RWPE2 (cell line): Measurements from ENCODE around the gene GET4.

ENCODE experiments used
- ATAC-seq: fragments of 200-7000 bp; cut with Tn5 transposase; 3 replicates; pipeline ENCODE4 v1.9.1; 2021; ENCODE audit warnings: low read depth
- DNase-seq: peaks from one replicate; pipeline ENCODE4 v3.0.0-alpha.2; 2020; ENCODE audit warnings: low spot score
- H3K27ac ChIP-seq: fragments of 450-650 bp; 2 replicates; pipeline ENCODE4 v1.5.1; 2017; ENCODE audit warnings: mild to moderate bottlenecking; ENCODE audit not compliant: poor library complexity, severe bottlenecking
- H3K27me3 ChIP-seq: fragments of 250-450 bp; sonication (Bioruptor Pico); 2 replicates; pipeline ENCODE4 v1.5.1; 2021; ENCODE audit warnings: mild to moderate bottlenecking, moderate library complexity; ENCODE audit not compliant: insufficient read depth, poor library complexity, severe bottlenecking
- H3K36me3 ChIP-seq: fragments of 250-450 bp; sonication (Bioruptor Pico); 2 replicates; pipeline ENCODE4 v1.5.1; 2020; ENCODE audit warnings: low read depth, mild to moderate bottlenecking, moderate library complexity
- H3K4me1 ChIP-seq: fragments of 250-450 bp; sonication (Bioruptor Pico); 2 replicates; pipeline ENCODE4 v1.5.1; 2021; ENCODE audit warnings: mild to moderate bottlenecking, moderate library complexity; ENCODE audit not compliant: insufficient read depth, poor library complexity, severe bottlenecking
- H3K4me3 ChIP-seq: fragments of 250-450 bp; sonication (Bioruptor Pico); 2 replicates; pipeline ENCODE4 v1.5.1; 2021; ENCODE audit warnings: mild to moderate bottlenecking, moderate library complexity; ENCODE audit not compliant: severe bottlenecking
- H3K9me3 ChIP-seq: fragments of 250-450 bp; sonication (Bioruptor Pico); 2 replicates; pipeline ENCODE4 v1.5.1; 2021; ENCODE audit warnings: mild to moderate bottlenecking, moderate library complexity; ENCODE audit not compliant: severe bottlenecking
- TF ChIP-seq, protein P1 (sequence below): fragments of 450-650 bp; IDR thresholded peaks from one replicate; pipeline ENCODE4 v1.5.1; 2017; ENCODE audit warnings: mild to moderate bottlenecking, moderate library complexity; ENCODE audit not compliant: poor library complexity, severe bottlenecking

GET4 gene

DNA sequence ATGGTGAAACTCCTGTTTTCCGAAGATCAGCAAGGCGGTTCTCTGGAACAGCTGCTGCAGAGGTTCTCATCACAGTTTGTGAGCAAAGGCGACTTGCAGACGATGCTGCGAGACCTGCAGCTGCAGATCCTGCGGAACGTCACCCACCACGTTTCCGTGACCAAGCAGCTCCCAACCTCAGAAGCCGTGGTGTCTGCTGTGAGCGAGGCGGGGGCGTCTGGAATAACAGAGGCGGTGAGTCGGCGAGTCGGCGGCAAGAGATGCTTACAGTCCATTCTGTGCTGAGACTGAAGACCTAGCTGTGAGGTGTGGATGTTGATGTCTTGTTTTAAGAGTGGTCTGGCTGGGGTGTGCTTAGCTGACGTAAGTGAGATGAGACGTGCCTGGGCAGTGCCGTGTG is 16.2 kb upstream of the GET4 start:
- DNase-seq, result no peak
- TF ChIP-seq, protein P1, sequence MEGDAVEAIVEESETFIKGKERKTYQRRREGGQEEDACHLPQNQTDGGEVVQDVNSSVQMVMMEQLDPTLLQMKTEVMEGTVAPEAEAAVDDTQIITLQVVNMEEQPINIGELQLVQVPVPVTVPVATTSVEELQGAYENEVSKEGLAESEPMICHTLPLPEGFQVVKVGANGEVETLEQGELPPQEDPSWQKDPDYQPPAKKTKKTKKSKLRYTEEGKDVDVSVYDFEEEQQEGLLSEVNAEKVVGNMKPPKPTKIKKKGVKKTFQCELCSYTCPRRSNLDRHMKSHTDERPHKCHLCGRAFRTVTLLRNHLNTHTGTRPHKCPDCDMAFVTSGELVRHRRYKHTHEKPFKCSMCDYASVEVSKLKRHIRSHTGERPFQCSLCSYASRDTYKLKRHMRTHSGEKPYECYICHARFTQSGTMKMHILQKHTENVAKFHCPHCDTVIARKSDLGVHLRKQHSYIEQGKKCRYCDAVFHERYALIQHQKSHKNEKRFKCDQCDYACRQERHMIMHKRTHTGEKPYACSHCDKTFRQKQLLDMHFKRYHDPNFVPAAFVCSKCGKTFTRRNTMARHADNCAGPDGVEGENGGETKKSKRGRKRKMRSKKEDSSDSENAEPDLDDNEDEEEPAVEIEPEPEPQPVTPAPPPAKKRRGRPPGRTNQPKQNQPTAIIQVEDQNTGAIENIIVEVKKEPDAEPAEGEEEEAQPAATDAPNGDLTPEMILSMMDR, result no peak
- no peak for ATAC-seq
- no peaks in the 10 kb centered on the region for H3K4me1 ChIP-seq
- H3K27ac ChIP-seq, result no peak overlapping the region
- no peaks in the 10 kb centered on the region for H3K9me3 ChIP-seq
- H3K4me3 ChIP-seq, result no peak overlapping the region
- H3K36me3 ChIP-seq, result peaks cover 85% of the 10 kb centered on the region
- no peaks in the 10 kb centered on the region for H3K27me3 ChIP-seq

DNA sequence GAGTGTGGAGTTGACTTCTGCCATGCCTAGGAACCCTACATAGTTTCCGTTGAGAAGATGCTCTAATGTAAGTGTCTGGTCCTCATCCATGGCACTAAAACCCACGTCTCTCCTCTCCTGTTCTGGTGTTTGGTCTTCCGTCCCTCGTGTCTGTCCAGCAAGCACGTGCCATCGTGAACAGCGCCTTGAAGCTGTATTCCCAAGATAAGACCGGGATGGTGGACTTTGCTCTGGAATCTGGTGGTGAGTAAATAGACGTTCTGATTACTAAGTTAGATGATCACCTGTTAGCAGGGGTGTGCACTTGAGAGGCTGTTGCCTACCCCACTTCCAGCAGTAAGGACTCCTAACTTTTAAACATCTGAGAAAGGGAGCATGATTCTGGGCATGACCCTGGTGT is 15.1 kb upstream of the GET4 start:
- TF ChIP-seq, protein P1, result no peak
- no peaks in the 10 kb centered on the region for H3K4me1 ChIP-seq
- ATAC-seq (no peak), DNase-seq (no peak)
- H3K9me3 ChIP-seq, result no peaks in the 10 kb centered on the region
- no peaks in the 10 kb centered on the region for H3K27me3 ChIP-seq
- no peak overlapping the region for H3K4me3 ChIP-seq
- H3K27ac ChIP-seq, result no peak overlapping the region
- peaks cover 90% of the 10 kb centered on the region for H3K36me3 ChIP-seq

DNA sequence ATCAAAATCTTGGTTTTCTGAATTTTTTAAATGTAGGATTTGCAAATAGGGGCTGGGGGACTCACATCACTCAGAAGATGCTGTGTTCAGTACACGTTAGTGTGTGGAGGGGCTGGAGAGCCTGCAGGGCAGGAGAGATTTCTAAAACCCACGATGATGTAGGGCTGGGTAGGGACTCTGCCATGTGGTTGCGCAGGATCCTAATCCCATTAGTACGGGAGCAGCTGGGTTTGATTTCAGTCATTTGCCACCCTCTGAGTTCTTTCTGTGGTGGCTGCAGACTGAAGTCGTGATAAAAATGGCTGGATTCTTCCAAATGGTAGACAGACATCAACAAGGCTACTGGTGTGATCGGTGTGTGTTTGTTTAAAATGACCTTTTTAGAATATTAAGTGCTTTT is 14.2 kb upstream of the GET4 start:
- no peaks in the 10 kb centered on the region for H3K27me3 ChIP-seq
- H3K4me1 ChIP-seq, result peaks cover under 1% of the 10 kb centered on the region
- ATAC-seq (no peak), DNase-seq (no peak)
- peaks cover 85% of the 10 kb centered on the region for H3K36me3 ChIP-seq
- H3K9me3 ChIP-seq, result no peaks in the 10 kb centered on the region
- TF ChIP-seq, protein P1, result no peak
- H3K4me3 ChIP-seq, result no peak overlapping the region
- no peak overlapping the region for H3K27ac ChIP-seq

DNA sequence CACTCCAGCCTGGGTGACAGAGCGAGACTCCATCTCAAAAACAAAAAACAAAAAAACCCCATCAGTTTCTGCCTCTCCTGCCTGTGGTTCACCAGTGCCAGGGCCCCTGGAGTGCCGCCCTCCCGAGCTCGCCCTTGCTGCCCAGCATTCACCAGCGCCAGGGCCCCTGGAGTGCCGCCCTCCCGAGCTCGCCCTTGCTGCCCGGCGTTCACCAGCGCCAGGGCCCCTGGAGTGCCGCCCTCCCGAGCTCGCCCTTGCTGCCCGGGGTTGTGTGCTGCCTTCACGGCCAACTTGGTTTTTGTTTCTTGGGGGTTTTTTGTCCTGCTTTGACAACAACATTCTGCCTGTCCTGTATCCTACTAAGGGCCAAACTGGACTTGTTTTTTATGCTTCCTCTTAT is 13.2 kb upstream of the GET4 start:
- ATAC-seq, result no peak
- no peak overlapping the region for H3K4me3 ChIP-seq
- DNase-seq, result no peak
- H3K27ac ChIP-seq, result no peak overlapping the region
- no peaks in the 10 kb centered on the region for H3K27me3 ChIP-seq
- TF ChIP-seq, protein P1, result no peak
- H3K36me3 ChIP-seq, result peaks cover 85% of the 10 kb centered on the region
- peaks cover 5% of the 10 kb centered on the region for H3K4me1 ChIP-seq
- H3K9me3 ChIP-seq, result no peaks in the 10 kb centered on the region

DNA sequence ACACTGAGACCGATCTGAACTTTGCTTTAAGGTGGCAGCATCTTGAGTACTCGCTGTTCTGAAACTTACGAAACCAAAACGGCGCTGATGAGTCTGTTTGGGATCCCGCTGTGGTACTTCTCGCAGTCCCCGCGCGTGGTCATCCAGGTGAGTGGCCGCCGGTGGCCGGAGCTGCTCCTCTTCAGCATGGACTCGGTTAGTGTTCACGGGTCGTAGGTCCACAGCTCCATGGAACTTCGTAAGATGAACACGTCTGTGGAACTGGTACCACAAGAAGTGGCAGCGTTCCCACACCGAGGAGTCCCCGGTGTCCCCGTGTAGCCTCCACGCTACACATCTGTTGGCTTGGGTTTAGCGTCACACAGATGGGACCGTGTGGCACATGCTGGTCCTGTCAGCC is 10.4 kb upstream of the GET4 start:
- Histone ChIP-seq H3K4me1 (peaks cover 5% of the 10 kb centered on the region), H3K9me3 (no peaks in the 10 kb centered on the region), H3K36me3 (peaks cover 75% of the 10 kb centered on the region), H3K27me3 (no peaks in the 10 kb centered on the region), H3K4me3 (no peak overlapping the region), H3K27ac (no peak overlapping the region)
- DNase-seq, result no peak
- TF ChIP-seq, protein P1, result no peak
- no peak for ATAC-seq
